Measurements from ENCODE around the gene AGTPBP1. TPM values are rescaled to one million over a fixed set of nuclear protein-coding genes. Genes with fewer than 3 reads are reported as not detected.

Gene AGTPBP1
- total and polyA plus RNA-seq, 2 of the 8 experiments (the other 6 are each of a cell fraction or from before 2014, with no cell fraction given), result 13.4 to 65.2 TPM

DNA sequence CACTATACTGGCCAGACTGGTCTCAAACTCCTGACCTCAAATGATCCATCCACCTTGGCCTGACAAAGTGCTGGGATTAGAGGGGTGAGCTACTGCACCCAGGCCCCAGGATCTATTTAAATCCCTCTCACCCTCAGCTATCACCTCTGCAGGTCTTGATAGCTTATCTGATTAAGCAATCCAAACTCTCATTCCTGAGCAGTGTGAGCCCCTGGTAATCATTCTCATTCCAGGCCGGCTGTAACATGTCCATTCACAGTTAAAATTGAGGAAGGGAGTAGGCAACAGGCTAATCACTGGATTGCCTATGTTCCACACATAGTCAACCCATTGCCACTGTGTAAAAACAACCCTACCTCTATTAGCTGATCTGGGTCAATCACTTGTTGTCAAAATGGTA, 111.1 kb downstream of the AGTPBP1 start (continued):
- TF ChIP-seq HDAC2 (IDR thresholded peaks at IDR 0.05; ENCODE audit: borderline replicate concordance in 1 of 2, low read depth in 2 of 2, low read length in 2 of 2), result no peak
- no peak for TF ChIP-seq CREB1 (IDR thresholded peaks at IDR 0.05)
- TF ChIP-seq, protein P1, sequence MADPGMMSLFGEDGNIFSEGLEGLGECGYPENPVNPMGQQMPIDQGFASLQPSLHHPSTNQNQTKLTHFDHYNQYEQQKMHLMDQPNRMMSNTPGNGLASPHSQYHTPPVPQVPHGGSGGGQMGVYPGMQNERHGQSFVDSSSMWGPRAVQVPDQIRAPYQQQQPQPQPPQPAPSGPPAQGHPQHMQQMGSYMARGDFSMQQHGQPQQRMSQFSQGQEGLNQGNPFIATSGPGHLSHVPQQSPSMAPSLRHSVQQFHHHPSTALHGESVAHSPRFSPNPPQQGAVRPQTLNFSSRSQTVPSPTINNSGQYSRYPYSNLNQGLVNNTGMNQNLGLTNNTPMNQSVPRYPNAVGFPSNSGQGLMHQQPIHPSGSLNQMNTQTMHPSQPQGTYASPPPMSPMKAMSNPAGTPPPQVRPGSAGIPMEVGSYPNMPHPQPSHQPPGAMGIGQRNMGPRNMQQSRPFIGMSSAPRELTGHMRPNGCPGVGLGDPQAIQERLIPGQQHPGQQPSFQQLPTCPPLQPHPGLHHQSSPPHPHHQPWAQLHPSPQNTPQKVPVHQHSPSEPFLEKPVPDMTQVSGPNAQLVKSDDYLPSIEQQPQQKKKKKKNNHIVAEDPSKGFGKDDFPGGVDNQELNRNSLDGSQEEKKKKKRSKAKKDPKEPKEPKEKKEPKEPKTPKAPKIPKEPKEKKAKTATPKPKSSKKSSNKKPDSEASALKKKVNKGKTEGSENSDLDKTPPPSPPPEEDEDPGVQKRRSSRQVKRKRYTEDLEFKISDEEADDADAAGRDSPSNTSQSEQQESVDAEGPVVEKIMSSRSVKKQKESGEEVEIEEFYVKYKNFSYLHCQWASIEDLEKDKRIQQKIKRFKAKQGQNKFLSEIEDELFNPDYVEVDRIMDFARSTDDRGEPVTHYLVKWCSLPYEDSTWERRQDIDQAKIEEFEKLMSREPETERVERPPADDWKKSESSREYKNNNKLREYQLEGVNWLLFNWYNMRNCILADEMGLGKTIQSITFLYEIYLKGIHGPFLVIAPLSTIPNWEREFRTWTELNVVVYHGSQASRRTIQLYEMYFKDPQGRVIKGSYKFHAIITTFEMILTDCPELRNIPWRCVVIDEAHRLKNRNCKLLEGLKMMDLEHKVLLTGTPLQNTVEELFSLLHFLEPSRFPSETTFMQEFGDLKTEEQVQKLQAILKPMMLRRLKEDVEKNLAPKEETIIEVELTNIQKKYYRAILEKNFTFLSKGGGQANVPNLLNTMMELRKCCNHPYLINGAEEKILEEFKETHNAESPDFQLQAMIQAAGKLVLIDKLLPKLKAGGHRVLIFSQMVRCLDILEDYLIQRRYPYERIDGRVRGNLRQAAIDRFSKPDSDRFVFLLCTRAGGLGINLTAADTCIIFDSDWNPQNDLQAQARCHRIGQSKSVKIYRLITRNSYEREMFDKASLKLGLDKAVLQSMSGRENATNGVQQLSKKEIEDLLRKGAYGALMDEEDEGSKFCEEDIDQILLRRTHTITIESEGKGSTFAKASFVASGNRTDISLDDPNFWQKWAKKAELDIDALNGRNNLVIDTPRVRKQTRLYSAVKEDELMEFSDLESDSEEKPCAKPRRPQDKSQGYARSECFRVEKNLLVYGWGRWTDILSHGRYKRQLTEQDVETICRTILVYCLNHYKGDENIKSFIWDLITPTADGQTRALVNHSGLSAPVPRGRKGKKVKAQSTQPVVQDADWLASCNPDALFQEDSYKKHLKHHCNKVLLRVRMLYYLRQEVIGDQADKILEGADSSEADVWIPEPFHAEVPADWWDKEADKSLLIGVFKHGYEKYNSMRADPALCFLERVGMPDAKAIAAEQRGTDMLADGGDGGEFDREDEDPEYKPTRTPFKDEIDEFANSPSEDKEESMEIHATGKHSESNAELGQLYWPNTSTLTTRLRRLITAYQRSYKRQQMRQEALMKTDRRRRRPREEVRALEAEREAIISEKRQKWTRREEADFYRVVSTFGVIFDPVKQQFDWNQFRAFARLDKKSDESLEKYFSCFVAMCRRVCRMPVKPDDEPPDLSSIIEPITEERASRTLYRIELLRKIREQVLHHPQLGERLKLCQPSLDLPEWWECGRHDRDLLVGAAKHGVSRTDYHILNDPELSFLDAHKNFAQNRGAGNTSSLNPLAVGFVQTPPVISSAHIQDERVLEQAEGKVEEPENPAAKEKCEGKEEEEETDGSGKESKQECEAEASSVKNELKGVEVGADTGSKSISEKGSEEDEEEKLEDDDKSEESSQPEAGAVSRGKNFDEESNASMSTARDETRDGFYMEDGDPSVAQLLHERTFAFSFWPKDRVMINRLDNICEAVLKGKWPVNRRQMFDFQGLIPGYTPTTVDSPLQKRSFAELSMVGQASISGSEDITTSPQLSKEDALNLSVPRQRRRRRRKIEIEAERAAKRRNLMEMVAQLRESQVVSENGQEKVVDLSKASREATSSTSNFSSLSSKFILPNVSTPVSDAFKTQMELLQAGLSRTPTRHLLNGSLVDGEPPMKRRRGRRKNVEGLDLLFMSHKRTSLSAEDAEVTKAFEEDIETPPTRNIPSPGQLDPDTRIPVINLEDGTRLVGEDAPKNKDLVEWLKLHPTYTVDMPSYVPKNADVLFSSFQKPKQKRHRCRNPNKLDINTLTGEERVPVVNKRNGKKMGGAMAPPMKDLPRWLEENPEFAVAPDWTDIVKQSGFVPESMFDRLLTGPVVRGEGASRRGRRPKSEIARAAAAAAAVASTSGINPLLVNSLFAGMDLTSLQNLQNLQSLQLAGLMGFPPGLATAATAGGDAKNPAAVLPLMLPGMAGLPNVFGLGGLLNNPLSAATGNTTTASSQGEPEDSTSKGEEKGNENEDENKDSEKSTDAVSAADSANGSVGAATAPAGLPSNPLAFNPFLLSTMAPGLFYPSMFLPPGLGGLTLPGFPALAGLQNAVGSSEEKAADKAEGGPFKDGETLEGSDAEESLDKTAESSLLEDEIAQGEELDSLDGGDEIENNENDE (IDR thresholded peaks at IDR 0.05; ENCODE audit: insufficient replicate concordance, low read length), result no peak
- TF ChIP-seq SP4 (IDR thresholded peaks at IDR 0.05; ENCODE audit: low read length), result no peak

Measured in H1 (cell line).